K562 (cell line): Measurements from ENCODE around the gene MCC.

Experiments used
- ATF3 ChIP-seq, 2 experiments: fragments of 450-650 bp in 1 of 2; sonication (generic) in 1 of 2; formaldehyde crosslinking in 1 of 2; IDR thresholded peaks in 1 of 2; conservative IDR thresholded peaks in 1 of 2; 2 replicates each; pipeline versions ENCODE4 v1.6.1 to v1.8.1; 2016 to 2023; ENCODE audit warnings: mild to moderate bottlenecking in 2 of 2, moderate library complexity in 2 of 2, inconsistent platforms in 1 of 2, missing genetic modification reagents in 1 of 2
- CTCF ChIP-seq, 3 experiments: IDR thresholded peaks in 2 of 3; conservative IDR thresholded peaks in 1 of 3; 2 replicates each; pipeline ENCODE4 v1.5.1; 2011 to 2012; ENCODE audit warnings: low read length in 3 of 3, mild to moderate bottlenecking in 3 of 3, control low read depth in 2 of 3, improper control_type of control experiment in 1 of 3, inconsistent platforms in 1 of 3, low read depth in 1 of 3, mixed read lengths in 1 of 3, moderate library complexity in 1 of 3; ENCODE audit not compliant: insufficient read depth in 2 of 3
- EP300 ChIP-seq: IDR thresholded peaks from 2 replicates; pipeline ENCODE4 v1.6.1; 2012; ENCODE audit warnings: low read length, improper control_type of control experiment
- EZH2 ChIP-seq: IDR thresholded peaks from 2 replicates; pipeline ENCODE4 v1.6.1; 2012; ENCODE audit warnings: low read depth, mild to moderate bottlenecking, inconsistent platforms, low read length, borderline replicate concordance
- GATAD2B ChIP-seq: fragments of 450-650 bp; IDR thresholded peaks from 2 replicates; pipeline ENCODE4 v1.6.1; 2017; ENCODE audit warnings: mild to moderate bottlenecking, borderline replicate concordance
- JUN ChIP-seq, 2 experiments: sonication (generic) in 1 of 2; formaldehyde crosslinking in 1 of 2; IDR thresholded peaks; 2 replicates each; pipeline versions ENCODE4 v1.6.1 to v1.8.0; 2012 to 2022; ENCODE audit warnings: borderline replicate concordance in 2 of 2, mild to moderate bottlenecking in 2 of 2, improper control_type of control experiment in 1 of 2, low read depth in 1 of 2, low read length in 1 of 2, missing genetic modification reagents in 1 of 2
- MED1 ChIP-seq: sonication (generic); formaldehyde crosslinking; IDR thresholded peaks from 2 replicates; pipeline ENCODE4 v1.8.1; 2023; ENCODE audit warnings: missing genetic modification reagents, borderline replicate concordance
- MEIS2 ChIP-seq: fragments of 450-650 bp; IDR thresholded peaks from 2 replicates; pipeline ENCODE4 v1.6.1; 2014; ENCODE audit warnings: mild to moderate bottlenecking; ENCODE audit not compliant: partially characterized antibody
- PHF21A ChIP-seq: fragments of 450-650 bp; IDR thresholded peaks from 2 replicates; pipeline ENCODE4 v1.6.1; 2017; ENCODE audit warnings: low read depth, borderline replicate concordance
- POLR2B ChIP-seq: fragments of 450-650 bp; IDR thresholded peaks from 2 replicates; pipeline ENCODE4 v1.6.1; 2018; ENCODE audit warnings: low read depth; ENCODE audit not compliant: partially characterized antibody
- STAT5A ChIP-seq: IDR thresholded peaks from 2 replicates; pipeline ENCODE4 v1.6.1; 2012; ENCODE audit warnings: low read length, inconsistent platforms, borderline replicate concordance
- TBL1XR1 ChIP-seq, 2 experiments: IDR thresholded peaks; 2 replicates each; pipeline ENCODE4 v1.6.1; 2012; ENCODE audit warnings: improper control_type of control experiment in 2 of 2, low read length in 2 of 2, mild to moderate bottlenecking in 1 of 2
- USF1 ChIP-seq: sonication (generic); formaldehyde crosslinking; IDR thresholded peaks from 2 replicates; pipeline ENCODE4 v1.9.0; 2022; ENCODE audit warnings: mild to moderate bottlenecking, missing genetic modification reagents
- VEZF1 ChIP-seq: fragments of 200-800 bp; sonication (Bioruptor generic); IDR thresholded peaks from 2 replicates; pipeline ENCODE4 v1.6.1; 2017; ENCODE audit warnings: missing genetic modification characterization, missing compliant biosample characterization

GRCh38 chr5:113202746-113203716, 285.2 kb downstream of the MCC start:
- TF ChIP-seq PHF21A (no peak), VEZF1 (CRISPR knock-in tag) (no peak), GATAD2B (no peak), MED1 (CRISPR knock-in tag) (no peak), MEIS2 (peak; percentile 45), USF1 (CRISPR knock-in tag) (no peak), JUN (IDR thresholded peaks at IDR 0.05; ENCODE audit: borderline replicate concordance, low read depth, low read length) (no peak), JUN (CRISPR knock-in tag; IDR thresholded peaks at IDR 0.05; ENCODE audit: borderline replicate concordance) (no peak), TBL1XR1 (IDR thresholded peaks at IDR 0.05; ENCODE audit: low read length in 2 of 2) (no peak), STAT5A (no peak), POLR2B (no peak), CTCF (IDR thresholded peaks at IDR 0.05 in 2 of 3, conservative IDR thresholded peaks at IDR 0.05 in 1 of 3; ENCODE audit: insufficient read depth in 2 of 3, low read depth in 1 of 3, low read length in 3 of 3) (no peak), EP300 (no peak), ATF3 (IDR thresholded peaks at IDR 0.05) (no peak), ATF3 (CRISPR knock-in tag; conservative IDR thresholded peaks at IDR 0.05) (no peak), EZH2 (no peak)
